ENCODE data around the gene SMARCD1. TPM values are rescaled to one million over a fixed set of nuclear protein-coding genes. Genes with fewer than 3 reads are reported as not detected.

Gene SMARCD1
- total and polyA plus RNA-seq, 4 donors, result 4.6 to 24.4 (median 15.3) TPM

DNA sequence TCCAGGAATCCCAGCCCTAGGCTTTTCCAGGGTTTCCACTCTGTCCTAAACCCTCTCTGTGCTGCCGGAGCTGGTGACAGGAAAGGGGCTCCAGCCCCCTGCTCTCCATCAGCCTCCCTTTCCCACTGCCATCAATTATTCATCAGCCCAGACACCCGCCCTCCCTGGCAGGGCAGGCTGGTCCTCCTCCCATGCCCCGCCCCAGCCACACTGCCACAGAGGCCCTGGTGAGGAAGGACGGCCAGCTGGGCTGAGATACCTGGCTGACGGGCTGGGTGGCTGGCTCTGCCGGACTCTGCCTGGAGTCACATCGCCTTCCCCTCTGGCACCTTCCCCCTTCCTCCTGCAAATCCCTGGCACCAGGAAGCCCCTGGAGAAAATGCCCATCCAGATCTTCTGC, 11.9 kb upstream of the SMARCD1 start:
- 82% methylated on average over 7 of the region's 7 CpGs for WGBS
- Histone ChIP-seq H3K27ac (ENCODE audit: low read depth in 1 of 2, low read length in 2 of 2) (no peak overlapping the region), H3K27me3 (ENCODE audit: control insufficient read depth in 4 of 4, insufficient read depth in 4 of 4, low read length in 3 of 4) (no peaks in the 10 kb centered on the region), H3K4me1 (ENCODE audit: control insufficient read depth in 4 of 4, insufficient read depth in 4 of 4, low read length in 3 of 4) (peaks cover 0 to 12% (median 9%) of the 10 kb centered on the region in 4 donors), H3K36me3 (ENCODE audit: control insufficient read depth in 4 of 4, insufficient read depth in 3 of 4, low read depth in 1 of 4, low read length in 3 of 4) (no peaks in the 10 kb centered on the region), H3K9me3 (ENCODE audit: control insufficient read depth in 4 of 4, low read length in 3 of 4) (no peaks in the 10 kb centered on the region), H3K4me3 (ENCODE audit: low read depth in 1 of 3, low read length in 3 of 3) (no peak overlapping the region), H3K9ac (ENCODE audit: low read depth in 1 of 2, low read length in 2 of 2) (no peak overlapping the region)
- DNase-seq (ENCODE audit: low spot score), result no peak
- TF ChIP-seq NR2F2 (IDR thresholded peaks at IDR 0.05), result no peak
- TF ChIP-seq FOXA1 (IDR thresholded peaks at IDR 0.05), result no peak
- TF ChIP-seq JUND (IDR thresholded peaks at IDR 0.05), result no peak
- TF ChIP-seq, protein P1, sequence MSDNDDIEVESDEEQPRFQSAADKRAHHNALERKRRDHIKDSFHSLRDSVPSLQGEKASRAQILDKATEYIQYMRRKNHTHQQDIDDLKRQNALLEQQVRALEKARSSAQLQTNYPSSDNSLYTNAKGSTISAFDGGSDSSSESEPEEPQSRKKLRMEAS (IDR thresholded peaks at IDR 0.05), result no peak
- TF ChIP-seq REST (IDR thresholded peaks at IDR 0.05), result no peak
- TF ChIP-seq GABPA (IDR thresholded peaks at IDR 0.05 in 1 of 2, conservative IDR thresholded peaks at IDR 0.05 in 1 of 2), result no peak
- TF ChIP-seq HNF4G (IDR thresholded peaks at IDR 0.05), result no peak
- TF ChIP-seq RXRA (IDR thresholded peaks at IDR 0.05), result no peak
- no peak for TF ChIP-seq SP1 (IDR thresholded peaks at IDR 0.05)
- TF ChIP-seq EGR1 (IDR thresholded peaks at IDR 0.05; ENCODE audit: low read depth in 2 of 2), result no peak
- TF ChIP-seq YY1 (IDR thresholded peaks at IDR 0.05), result no peak
- no peak for TF ChIP-seq TAF1 (conservative IDR thresholded peaks at IDR 0.05)
- TF ChIP-seq ATF3 (IDR thresholded peaks at IDR 0.05), result no peak
- TF ChIP-seq FOXA2 (IDR thresholded peaks at IDR 0.05), result no peak
- TF ChIP-seq, protein P2, sequence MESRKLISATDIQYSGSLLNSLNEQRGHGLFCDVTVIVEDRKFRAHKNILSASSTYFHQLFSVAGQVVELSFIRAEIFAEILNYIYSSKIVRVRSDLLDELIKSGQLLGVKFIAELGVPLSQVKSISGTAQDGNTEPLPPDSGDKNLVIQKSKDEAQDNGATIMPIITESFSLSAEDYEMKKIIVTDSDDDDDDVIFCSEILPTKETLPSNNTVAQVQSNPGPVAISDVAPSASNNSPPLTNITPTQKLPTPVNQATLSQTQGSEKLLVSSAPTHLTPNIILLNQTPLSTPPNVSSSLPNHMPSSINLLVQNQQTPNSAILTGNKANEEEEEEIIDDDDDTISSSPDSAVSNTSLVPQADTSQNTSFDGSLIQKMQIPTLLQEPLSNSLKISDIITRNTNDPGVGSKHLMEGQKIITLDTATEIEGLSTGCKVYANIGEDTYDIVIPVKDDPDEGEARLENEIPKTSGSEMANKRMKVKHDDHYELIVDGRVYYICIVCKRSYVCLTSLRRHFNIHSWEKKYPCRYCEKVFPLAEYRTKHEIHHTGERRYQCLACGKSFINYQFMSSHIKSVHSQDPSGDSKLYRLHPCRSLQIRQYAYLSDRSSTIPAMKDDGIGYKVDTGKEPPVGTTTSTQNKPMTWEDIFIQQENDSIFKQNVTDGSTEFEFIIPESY (IDR thresholded peaks at IDR 0.05), result no peak

DNA sequence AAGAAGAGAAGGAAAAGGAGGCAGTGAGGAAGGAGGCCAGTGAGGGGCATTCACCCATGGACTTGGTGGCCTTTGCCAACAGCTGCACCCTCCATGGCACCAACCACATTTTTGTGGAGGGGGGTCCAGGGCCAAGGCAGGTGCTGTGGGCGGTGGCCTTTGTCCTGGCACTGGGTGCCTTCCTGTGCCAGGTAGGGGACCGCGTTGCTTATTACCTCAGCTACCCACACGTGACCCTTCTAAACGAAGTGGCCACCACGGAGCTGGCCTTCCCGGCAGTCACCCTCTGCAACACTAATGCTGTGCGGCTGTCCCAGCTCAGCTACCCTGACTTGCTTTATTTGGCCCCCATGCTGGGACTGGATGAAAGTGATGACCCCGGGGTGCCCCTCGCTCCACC, 11.4 kb upstream of the SMARCD1 start:
- Histone ChIP-seq H3K4me3 (ENCODE audit: low read depth in 1 of 3, low read length in 3 of 3) (no peak overlapping the region), H3K4me1 (ENCODE audit: control insufficient read depth in 4 of 4, insufficient read depth in 4 of 4, low read length in 3 of 4) (peaks cover 0 to 12% (median 9%) of the 10 kb centered on the region in 4 donors), H3K27me3 (ENCODE audit: control insufficient read depth in 4 of 4, insufficient read depth in 4 of 4, low read length in 3 of 4) (no peaks in the 10 kb centered on the region), H3K27ac (ENCODE audit: low read depth in 1 of 2, low read length in 2 of 2) (no peak overlapping the region), H3K36me3 (ENCODE audit: control insufficient read depth in 4 of 4, insufficient read depth in 3 of 4, low read depth in 1 of 4, low read length in 3 of 4) (no peaks in the 10 kb centered on the region), H3K9me3 (ENCODE audit: control insufficient read depth in 4 of 4, low read length in 3 of 4) (no peaks in the 10 kb centered on the region), H3K9ac (ENCODE audit: low read depth in 1 of 2, low read length in 2 of 2) (no peak overlapping the region)
- TF ChIP-seq, protein P1 (IDR thresholded peaks at IDR 0.05), result no peak
- TF ChIP-seq REST (IDR thresholded peaks at IDR 0.05), result no peak
- TF ChIP-seq, protein P2 (IDR thresholded peaks at IDR 0.05), result no peak
- TF ChIP-seq NR2F2 (IDR thresholded peaks at IDR 0.05), result no peak
- no peak for TF ChIP-seq ATF3 (IDR thresholded peaks at IDR 0.05)
- no peak for TF ChIP-seq RAD21 (IDR thresholded peaks at IDR 0.05)
- no peak for TF ChIP-seq RXRA (IDR thresholded peaks at IDR 0.05)
- no peak for TF ChIP-seq HNF4G (IDR thresholded peaks at IDR 0.05)
- no peak for TF ChIP-seq YY1 (IDR thresholded peaks at IDR 0.05)
- TF ChIP-seq, protein P3, sequence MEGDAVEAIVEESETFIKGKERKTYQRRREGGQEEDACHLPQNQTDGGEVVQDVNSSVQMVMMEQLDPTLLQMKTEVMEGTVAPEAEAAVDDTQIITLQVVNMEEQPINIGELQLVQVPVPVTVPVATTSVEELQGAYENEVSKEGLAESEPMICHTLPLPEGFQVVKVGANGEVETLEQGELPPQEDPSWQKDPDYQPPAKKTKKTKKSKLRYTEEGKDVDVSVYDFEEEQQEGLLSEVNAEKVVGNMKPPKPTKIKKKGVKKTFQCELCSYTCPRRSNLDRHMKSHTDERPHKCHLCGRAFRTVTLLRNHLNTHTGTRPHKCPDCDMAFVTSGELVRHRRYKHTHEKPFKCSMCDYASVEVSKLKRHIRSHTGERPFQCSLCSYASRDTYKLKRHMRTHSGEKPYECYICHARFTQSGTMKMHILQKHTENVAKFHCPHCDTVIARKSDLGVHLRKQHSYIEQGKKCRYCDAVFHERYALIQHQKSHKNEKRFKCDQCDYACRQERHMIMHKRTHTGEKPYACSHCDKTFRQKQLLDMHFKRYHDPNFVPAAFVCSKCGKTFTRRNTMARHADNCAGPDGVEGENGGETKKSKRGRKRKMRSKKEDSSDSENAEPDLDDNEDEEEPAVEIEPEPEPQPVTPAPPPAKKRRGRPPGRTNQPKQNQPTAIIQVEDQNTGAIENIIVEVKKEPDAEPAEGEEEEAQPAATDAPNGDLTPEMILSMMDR (IDR thresholded peaks at IDR 0.05; ENCODE audit: low read depth, low read length, missing input control), result no peak
- no peak for TF ChIP-seq GABPA (IDR thresholded peaks at IDR 0.05 in 1 of 2, conservative IDR thresholded peaks at IDR 0.05 in 1 of 2)
- no peak for TF ChIP-seq FOXA1 (IDR thresholded peaks at IDR 0.05)
- WGBS, result 84% methylated on average over 10 of the region's 10 CpGs
- no peak for DNase-seq (ENCODE audit: low spot score)
